Ascending aorta (tissue), 2 donors: ENCODE results near the gene MS4A4E. TPM values are rescaled to one million over a fixed set of nuclear protein-coding genes. Genes with fewer than 3 reads are reported as not detected.
"Not testable (repeated sequence)": the region's sequence is repeated elsewhere in the genome, so short reads cannot be mapped to it uniquely, and the experiment has no call there.

Experiments used
- DNase-seq, 2 donors: peaks; one replicate each; pipeline ENCODE4 v3.0.0-alpha.2; 2019; ENCODE audit warnings: low spot score in 2 of 2
- H3K27ac ChIP-seq, 2 donors: fragments of 200-600 bp; sonication (generic); one replicate each; pipeline ENCODE4 v1.5.1; 2016 to 2017; ENCODE audit warnings: mild to moderate bottlenecking in 1 of 2
- H3K27me3 ChIP-seq: fragments of 200-600 bp; sonication (generic); one replicate; pipeline ENCODE4 v1.5.1; 2017
- H3K36me3 ChIP-seq, 2 donors: fragments of 200-600 bp; sonication (generic); one replicate each; pipeline ENCODE4 v1.5.1; 2016
- H3K4me1 ChIP-seq, 2 donors: fragments of 200-600 bp; sonication (generic); one replicate each; pipeline ENCODE4 v1.5.1; 2016 to 2017; ENCODE audit warnings: mild to moderate bottlenecking in 1 of 2
- H3K4me3 ChIP-seq, 2 donors: fragments of 200-600 bp; sonication (generic); one replicate each; pipeline ENCODE4 v1.5.1; 2016 to 2017; ENCODE audit warnings: mild to moderate bottlenecking in 1 of 2
- H3K9me3 ChIP-seq, 2 donors: fragments of 200-600 bp; sonication (generic); one replicate each; pipeline ENCODE4 v1.5.1; 2016
- CTCF ChIP-seq, 3 experiments: fragments of 200-600 bp in 2 of 3; fragments of 450-650 bp in 1 of 3; sonication (generic) in 2 of 3; IDR thresholded peaks; one replicate each; pipeline ENCODE4 v1.5.1; 2016 to 2019; ENCODE audit warnings: antibody characterized with exemption in 3 of 3, mild to moderate bottlenecking in 1 of 3, moderate library complexity in 1 of 3
- intact Hi-C: fragments of 100-400 bp; cut with DNase I; formaldehyde crosslinking; loops from one replicate; pipeline ENCODE4 v1.15.1; 2023
- total RNA-seq: library from RNA; depleted of rRNA; stranded (reverse); fragments of >200 nt; gene quantifications from one replicate; pipeline ENCODE4 v1.1.0, GENCODE V29; 2016

MS4A4E gene
- total RNA-seq, 1 donor from 2014 or later: 0.75 TPM

GRCh38 chr11:60185512-60185827 lies 57.5 kb downstream of the MS4A4E start:
- H3K36me3 ChIP-seq, intact Hi-C loops, H3K4me1 ChIP-seq, H3K9me3 ChIP-seq, H3K4me3 ChIP-seq, H3K27ac ChIP-seq, H3K27me3 ChIP-seq, DNase-seq: not testable (repeated sequence)

GRCh38 chr11:60184824-60185511 lies 58.0 kb downstream of the MS4A4E start:
- Histone ChIP-seq H3K4me1 (no peaks in the 10 kb centered on the region), H3K27ac (no peak overlapping the region), H3K4me3 (no peak overlapping the region), H3K36me3 (no peaks in the 10 kb centered on the region), H3K9me3 (no peaks in the 10 kb centered on the region), H3K27me3 (no peaks in the 10 kb centered on the region)
- no peak for DNase-seq
- no peak for TF ChIP-seq CTCF (IDR thresholded peaks at IDR 0.05)
- intact Hi-C loops: no loop called here

- Histone ChIP-seq H3K36me3 (no peaks in the 10 kb centered on the region), H3K4me3 (no peak overlapping the region), H3K27ac (peak overlapping the region in 1 of 2 donors; percentile 33), H3K9me3 (no peaks in the 10 kb centered on the region), H3K27me3 (no peaks in the 10 kb centered on the region), H3K4me1 (no peaks in the 10 kb centered on the region)
- no peak for DNase-seq
- intact Hi-C loops: no loop called here
- TF ChIP-seq CTCF (IDR thresholded peaks at IDR 0.05): no peak
Observed at GRCh38 chr11:60183591-60184205, 59.2 kb downstream of the MS4A4E start.

GRCh38 chr11:60182541-60183330 lies 60.2 kb downstream of the MS4A4E start, which contains the start of gene MS4A6A:
MS4A6A (minus strand) TSS chr11:60183083; CDS start chr11:60181727, 1,356 bp downstream.
- no peak for DNase-seq
- Histone ChIP-seq H3K9me3 (no peaks in the 10 kb centered on the region), H3K4me3 (peak within 1 kb of the TSS; percentile 21 to 32), H3K36me3 (no peaks in the 10 kb centered on the region), H3K4me1 (no peaks in the 10 kb centered on the region), H3K27me3 (no peaks in the 10 kb centered on the region), H3K27ac (peak within 1 kb of the TSS in 1 of 2 donors; percentile 33)
- intact Hi-C loops: no loop called here
- no peak for TF ChIP-seq CTCF (IDR thresholded peaks at IDR 0.05)

- Histone ChIP-seq H3K27me3 (no peaks in the 10 kb centered on the region), H3K36me3 (no peaks in the 10 kb centered on the region), H3K4me3 (no peak overlapping the region), H3K27ac (no peak overlapping the region), H3K4me1 (no peaks in the 10 kb centered on the region), H3K9me3 (no peaks in the 10 kb centered on the region)
- intact Hi-C loops: no loop called here
- no peak for DNase-seq
- TF ChIP-seq CTCF (IDR thresholded peaks at IDR 0.05): no peak
Observed at GRCh38 chr11:60175860-60176275, 67.1 kb downstream of the MS4A4E start.

GRCh38 chr11:60172011-60172410 lies 70.9 kb downstream of the MS4A4E start:
- Histone ChIP-seq H3K36me3 (no peaks in the 10 kb centered on the region), H3K9me3 (no peaks in the 10 kb centered on the region), H3K27me3 (no peaks in the 10 kb centered on the region), H3K27ac (no peak overlapping the region), H3K4me1 (no peaks in the 10 kb centered on the region), H3K4me3 (no peak overlapping the region)
- intact Hi-C loops: no loop called here
- no peak for DNase-seq
- TF ChIP-seq CTCF (IDR thresholded peaks at IDR 0.05): no peak
